NCI-H460 (cell line): ENCODE results near the gene HIPK2. TPM values are rescaled to one million over a fixed set of nuclear protein-coding genes. Genes with fewer than 3 reads are reported as not detected.
A peak's percentile ranks its signal among the peaks of the same experiment; 100 is the strongest.

Experiments
- DNase-seq: peaks from one replicate; pipeline ENCODE4 v3.0.0-alpha.2; 2016; ENCODE audit warnings: low read depth; ENCODE audit errors: extremely low read depth
- total RNA-seq: library from RNA; depleted of rRNA; stranded (reverse); fragments of >200 nt; shearing (Covaris generic); gene quantifications from 2 replicates; pipeline ENCODE4 v1.2.3, GENCODE V29; 2014

Gene HIPK2
- total RNA-seq, 1 experiment from 2014 or later, result 20.6 TPM

DNA sequence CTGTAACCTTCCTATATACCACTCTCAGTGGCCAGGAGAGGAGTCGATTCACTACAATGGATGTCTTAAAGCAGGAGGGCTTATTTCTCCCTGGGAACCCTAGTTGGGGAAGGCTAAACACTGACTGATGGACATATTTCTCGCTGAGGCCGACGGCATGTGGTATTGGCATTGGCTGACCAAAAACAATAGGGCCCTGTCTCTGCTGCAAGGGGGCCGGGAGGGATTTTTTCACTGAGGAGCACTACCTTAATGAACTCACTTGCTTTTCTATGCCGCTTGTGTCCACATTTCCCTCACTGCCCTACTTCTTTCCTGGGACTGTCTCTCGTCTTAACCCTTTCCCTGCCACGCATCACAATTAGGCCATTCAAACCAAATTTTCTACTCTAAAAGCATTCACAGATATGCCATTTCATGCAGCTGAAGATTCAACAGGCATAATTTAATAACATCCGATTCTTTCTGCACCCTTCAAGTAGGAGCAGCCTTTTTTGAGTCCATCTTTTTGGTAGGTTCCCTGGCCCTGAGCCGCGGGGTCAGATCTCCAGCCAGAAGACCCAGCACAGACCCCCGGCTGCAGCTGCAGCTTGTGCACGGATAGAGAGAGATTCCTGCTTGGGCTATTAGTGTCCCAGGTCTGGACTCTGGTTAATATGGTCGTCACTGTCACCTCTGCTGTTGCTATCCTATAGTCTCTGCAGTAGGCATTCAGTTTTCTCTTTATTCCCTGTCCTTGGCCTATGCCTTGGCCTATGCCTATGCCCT, 118.7 kb downstream of the HIPK2 start:
- no peak for DNase-seq

DNA sequence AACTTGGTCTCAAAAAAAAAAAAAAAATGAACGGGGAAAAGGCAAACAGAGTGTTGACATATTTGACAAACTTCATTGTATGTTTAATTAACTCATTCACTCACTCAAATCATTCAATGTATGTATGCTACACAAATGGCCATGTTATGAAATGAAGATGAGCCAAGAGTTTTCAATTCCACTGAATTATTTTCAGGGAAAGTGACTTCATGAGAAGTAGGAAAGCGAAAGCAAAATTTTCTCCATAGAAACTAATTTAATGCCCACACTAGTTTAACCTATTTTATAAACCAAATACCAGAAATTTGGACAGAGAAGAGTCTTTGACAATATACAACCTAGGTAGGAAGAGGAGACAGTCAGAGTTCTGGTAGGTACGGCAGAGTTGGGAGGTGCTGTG, 119.5 kb downstream of the HIPK2 start:
- no peak for DNase-seq

DNA sequence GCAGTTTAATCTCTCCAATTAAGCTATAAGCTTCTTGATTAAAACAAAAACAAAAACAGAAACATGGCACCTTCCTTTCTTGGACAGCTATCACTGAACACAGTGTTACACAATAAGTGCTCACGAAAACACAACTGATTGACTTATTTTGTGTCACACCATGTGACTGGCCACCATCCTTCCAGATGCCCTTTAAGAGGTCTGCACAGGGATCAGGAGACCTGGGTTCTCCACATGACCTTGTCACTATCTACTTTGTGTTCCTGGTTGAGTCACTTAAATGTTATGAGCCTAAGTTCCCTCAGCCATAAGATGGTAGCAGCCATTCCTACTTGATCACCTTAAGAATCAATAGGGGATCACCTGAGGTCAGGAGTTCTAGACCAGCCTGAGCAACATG, 120.1 kb downstream of the HIPK2 start:
- no peak for DNase-seq

GRCh38 chr7:139656387-139656786, 121.4 kb downstream of the HIPK2 start:
- no peak for DNase-seq

DNA sequence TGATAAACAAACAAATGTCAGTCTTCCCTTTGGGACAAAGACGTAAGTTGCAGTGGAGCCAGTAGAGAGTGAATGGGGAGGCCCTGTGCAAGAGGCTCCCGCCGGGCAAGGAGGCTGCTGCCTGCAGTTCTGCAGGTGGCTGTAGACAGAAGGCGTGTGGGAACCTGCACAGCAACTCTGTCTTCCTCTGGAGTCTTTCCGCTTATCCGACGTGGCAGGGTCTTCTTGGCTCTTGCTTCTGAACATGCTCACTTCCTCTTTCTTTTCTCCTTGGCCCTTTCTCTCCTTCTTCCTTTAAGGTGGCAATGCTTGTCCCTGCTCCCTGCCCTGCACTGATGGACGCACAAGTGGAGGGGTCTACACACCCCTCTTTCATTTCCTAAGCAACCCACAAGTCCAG, 122.5 kb downstream of the HIPK2 start:
- DNase-seq, result no peak

- DNase-seq, result no peak
These were observed 123.3 kb downstream of the HIPK2 start for GRCh38 chr7:139654276-139655181.

DNA sequence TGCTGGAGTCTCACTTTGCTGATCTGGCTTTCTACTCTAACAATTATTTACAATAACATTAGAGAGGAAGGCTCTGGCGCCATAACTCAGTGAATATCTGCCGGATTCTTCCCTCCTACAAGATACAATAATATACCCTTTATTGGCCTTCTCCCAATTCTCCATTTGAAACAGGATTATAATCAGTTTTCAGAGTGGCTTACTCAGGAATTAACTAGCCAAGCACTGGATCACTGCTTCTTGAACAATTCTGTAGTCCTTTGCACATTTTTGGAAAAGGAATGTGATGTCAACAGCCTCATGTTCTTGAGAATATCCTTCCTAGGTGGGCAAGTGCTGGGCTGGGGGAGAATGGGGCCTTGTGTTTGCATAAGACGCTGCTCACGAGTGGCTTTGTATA, 125.9 kb downstream of the HIPK2 start:
- DNase-seq, result no peak

DNA sequence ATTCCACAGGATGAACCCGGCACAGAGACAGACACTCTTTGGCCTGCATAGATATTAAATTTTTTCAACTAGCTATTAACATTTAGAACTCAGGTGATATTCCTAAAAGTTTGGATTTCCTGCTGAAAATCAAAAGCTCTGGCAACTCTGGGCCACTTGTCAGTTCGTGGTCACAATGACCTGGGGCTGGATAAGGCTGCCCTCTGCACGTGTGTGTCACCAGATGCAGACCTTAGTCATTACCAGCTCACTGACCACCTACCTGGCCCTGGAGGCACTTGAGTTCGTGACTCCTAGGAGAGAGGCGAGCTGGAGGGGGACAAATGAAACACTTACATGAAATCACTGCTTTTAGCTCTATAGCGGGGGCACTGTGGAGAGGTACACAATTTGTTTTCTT, 126.5 kb downstream of the HIPK2 start:
- DNase-seq, result no peak

- no peak for DNase-seq
These were observed 127.2 kb downstream of the HIPK2 start for GRCh38 chr7:139650429-139651100.

GRCh38 chr7:139648941-139649425, 128.8 kb downstream of the HIPK2 start:
- DNase-seq, result no peak

- DNase-seq, result no peak
These were observed 129.4 kb downstream of the HIPK2 start for GRCh38 chr7:139648391-139648861.

DNA sequence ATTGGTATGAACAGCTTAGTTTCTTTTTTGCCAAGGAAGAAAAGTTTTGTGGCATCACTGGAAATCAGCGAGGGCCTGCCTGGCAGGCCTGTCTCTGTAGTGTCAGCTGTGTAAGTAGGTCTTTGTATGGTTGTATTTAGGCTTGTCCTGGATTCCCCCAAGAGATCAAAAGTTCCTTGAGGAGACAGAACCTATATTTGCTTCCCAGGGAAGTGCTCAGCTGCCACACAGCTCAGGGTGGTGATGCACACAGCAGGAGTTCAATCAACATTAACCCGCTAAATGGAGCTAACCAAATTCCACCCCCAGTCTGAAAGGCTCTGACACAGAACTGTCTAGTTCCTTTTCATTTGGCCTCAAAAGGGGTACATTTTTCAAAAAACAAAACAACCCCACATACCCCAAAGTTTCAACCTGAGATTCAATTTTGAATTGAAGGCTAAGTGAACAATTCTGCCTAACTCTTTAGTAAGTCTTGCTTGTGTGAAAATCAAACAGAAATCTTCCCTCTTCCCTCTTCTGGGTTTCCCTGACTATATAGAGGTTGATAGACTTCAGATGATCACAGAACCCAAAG, 129.9 kb downstream of the HIPK2 start:
- no peak for DNase-seq

DNA sequence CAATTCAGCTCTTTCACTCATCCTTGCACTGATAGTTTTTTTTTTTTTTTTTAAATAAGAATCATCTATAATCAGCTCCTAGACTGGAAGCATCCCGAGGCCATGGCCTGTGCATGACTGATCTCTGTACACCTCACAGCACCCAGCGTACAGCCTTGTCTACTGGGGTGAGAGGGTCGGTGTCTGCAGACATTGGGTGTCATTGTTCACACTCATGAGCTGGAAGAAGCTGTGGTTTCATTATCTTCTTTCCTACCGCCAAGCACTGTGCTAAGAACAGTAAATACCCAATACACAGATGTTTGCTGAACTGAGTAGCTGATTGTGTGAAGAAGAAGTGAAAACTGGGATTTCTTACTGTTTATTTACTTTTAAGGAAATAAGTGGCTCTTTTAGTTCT, 130.7 kb downstream of the HIPK2 start:
- DNase-seq, result no peak

GRCh38 chr7:139646566-139646965, 131.2 kb downstream of the HIPK2 start:
- DNase-seq, result no peak

GRCh38 chr7:139645572-139646523, 131.9 kb downstream of the HIPK2 start:
- DNase-seq, result peak; percentile 88

DNA sequence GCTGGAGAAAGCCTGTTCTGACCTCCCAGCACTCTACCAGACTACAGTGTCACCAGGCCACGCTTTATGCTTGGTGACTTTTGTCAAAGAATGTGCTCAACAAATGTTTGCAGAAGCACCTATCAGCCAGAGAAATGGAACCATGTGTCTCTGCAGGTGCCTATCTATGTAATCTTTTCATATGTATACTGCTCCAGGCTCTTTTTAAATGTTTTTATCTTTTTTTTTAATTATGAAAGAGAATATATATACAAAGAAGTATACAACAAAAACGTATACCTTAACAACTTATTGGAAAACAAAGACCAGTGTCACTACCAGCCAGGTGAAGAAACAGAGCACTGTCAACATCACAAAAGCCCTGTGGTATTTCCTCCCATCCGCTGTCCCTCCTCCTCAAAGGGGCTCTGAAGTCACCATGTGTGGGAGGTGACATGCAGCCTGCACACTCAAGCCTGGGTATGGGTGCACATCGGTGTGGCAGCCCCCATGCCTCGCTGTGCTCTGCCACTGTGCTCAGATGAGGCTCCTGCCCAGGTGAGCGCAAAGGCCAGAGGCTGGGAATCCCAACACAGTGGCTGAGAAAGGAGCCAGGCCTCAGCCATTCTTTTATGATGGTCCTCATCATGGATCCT, 133.7 kb downstream of the HIPK2 start:
- no peak for DNase-seq

DNA sequence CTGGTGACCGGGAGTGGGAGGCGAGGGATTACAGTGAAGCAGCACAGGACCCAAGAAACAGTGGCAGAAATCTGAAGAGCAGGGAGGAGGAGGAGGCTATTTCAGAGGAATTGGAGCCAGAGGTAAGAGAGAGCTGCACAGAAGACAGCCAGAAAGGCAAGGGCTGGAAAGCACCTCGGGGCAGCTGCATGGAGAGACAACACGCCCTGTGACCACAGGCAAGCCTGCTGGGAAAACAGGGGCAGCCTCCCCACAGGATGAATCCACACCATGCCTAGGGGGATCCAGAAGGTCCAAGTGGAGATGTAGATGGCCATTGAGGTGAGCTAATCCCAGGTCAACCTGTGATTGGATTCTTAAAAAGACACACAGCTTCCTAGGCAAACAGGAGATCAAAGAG, 135.5 kb downstream of the HIPK2 start:
- DNase-seq, result no peak

GRCh38 chr7:139641337-139641992, 136.3 kb downstream of the HIPK2 start:
- no peak for DNase-seq

GRCh38 chr7:139640681-139641080, 137.1 kb downstream of the HIPK2 start:
- DNase-seq, result no peak
